GM18526 (cell line): ENCODE results near the gene CLCNKA.

ENCODE experiments used
- POLR2A ChIP-seq: IDR thresholded peaks from 3 replicates; pipeline ENCODE4 v1.6.1; 2011; ENCODE audit not compliant: insufficient read length; ENCODE audit errors: extremely low read depth

Gene CLCNKA

DNA sequence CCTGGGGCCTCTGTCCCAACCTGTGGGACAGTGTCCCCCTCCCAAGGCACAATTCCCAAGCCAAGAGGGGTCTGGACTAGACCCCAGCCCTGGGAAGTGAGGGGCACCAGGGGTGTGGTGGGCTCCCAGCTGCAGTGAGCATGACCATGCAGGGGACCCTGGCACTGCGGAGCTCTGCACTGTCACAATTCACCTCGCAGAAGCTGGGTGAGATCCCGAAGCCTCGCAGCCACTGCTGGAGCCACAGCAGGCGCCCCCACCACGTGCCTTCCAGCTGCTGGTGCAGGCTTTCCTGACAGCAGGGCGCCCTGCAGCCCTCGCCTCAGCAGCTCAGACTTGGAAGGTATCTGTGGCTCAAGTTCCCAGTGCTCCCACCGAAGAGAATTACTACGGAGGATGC, 27.8 kb upstream of the CLCNKA start:
- TF ChIP-seq POLR2A = no peak

DNA sequence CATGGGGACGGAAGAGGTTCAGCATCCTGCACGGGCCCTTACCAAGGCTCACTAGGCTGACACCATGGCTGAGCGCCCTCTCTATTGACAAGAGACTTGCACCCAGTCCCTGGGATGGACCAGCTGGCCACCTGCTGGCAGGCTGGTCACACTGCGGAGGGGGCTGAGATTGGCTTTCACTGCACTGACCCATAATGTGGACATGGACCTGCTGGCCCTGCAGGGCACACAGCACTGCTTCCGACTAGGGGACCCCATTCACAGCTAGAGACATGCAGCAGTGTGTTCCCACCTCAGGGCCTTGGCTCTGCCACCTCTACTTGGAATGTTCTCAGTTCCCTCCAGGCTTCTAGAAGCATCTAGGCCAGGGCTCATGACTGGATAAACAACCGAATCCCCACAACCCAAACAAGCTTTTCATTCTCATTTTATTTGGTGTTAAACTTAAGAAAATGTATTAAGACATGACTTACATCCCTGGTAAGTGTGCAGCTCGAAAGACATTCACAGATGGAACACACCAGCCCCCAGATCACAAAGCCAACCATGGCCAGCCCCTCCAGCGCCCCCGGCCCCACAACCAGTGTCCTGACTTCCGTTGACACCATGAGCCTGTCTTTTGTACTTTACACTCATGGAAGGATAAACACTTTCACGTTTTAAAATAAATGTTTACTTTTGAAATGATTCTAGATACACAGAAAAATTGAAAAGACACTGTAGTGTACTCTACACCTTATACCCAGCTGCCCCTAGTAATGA, 27.1 kb upstream of the CLCNKA start:
- no peak for TF ChIP-seq POLR2A

DNA sequence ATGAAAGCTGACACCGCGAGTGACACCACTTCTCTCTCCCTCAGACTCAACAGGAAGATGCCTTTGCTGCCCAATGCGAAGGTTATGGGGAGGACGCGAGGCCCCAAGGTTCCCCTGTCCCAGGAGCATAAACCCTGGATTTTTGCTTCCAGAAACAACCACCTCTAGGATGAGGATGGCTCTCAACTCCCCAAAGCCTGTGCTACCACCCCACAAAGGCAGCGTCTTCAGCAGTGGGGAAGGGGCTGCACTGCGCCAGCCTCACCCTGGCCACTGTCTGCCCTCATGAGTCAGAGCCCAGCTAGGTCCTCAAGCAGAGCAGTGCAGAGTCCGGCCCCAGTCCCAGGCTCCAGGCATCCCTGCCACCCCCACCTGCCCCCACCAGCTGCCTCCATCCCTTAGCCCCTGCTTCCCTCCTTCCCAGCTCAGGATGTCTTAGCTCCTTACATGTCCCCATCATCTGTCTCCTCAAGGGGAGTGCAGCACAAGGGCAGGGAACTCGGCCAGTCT, 24.7 kb upstream of the CLCNKA start:
- no peak for TF ChIP-seq POLR2A

DNA sequence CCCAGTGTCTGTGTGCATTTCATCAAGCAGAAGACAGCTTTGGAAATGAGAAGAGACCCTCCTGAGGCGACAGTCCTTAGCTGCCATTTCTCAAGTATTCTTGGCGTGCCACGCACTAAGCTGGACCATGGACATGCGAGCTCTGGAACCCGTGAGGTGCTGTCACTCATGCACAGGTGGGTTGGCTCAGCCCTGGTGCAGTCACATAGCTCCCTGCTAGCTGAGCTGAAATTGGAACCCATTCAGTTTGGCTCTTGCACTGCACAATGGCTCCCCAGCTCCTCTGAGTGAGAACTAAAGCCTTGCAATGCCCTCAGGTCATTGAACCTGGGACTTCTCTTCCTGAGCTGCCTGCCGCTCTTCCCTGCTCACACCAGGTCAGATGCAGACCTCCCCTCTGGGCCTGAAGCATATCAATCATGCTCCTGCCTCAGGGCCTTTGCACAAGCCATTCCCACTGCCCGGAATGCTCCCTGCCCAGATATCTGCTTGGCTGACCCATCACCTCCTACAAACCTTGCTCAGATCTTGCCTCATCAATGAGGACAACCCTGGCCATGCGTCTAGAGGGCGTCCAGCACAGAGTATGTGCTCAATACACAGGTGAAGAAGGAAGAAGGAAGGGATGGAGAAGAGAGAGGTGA, 24.1 kb upstream of the CLCNKA start:
- no peak for TF ChIP-seq POLR2A

DNA sequence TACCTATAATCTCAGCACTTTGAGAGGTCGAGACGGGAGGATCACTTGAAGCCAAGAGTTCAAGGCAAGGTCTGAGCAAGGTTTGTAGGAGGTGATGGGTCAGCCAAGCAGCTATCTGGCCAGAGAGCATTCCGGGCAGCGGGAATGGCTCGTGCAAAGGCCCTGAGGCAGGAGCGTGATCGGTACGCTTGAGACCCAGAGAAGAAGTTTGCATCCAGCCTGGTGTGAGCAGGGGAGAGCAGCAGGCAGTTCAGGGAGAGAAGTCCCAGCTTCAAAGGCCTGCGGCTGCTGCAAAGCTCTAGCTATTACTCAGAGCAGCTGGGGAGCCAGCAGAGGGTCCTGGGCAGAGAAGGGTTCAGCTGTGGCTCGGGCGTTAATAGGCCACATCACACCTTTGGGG, 22.9 kb upstream of the CLCNKA start:
- TF ChIP-seq POLR2A = no peak

DNA sequence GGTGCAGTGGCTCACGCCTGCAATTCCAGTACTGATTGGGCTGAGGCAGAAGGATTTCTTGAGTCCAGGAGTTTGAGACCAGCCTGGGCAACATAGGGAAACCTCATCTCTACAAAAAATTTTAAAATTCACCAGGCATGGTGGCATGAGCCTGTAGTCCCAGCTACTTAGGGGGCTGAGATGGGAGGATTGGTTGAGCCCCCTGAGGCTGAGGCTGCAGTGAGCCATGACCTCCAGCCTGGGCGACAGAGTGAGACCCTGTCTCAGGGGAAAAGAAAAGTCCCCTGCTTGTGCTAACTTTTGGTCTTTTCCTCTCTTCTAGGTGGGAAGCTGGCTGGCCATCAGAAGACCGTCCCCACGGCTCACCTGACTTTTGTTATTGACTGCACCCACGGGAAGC, 16.2 kb upstream of the CLCNKA start:
- no peak for TF ChIP-seq POLR2A

DNA sequence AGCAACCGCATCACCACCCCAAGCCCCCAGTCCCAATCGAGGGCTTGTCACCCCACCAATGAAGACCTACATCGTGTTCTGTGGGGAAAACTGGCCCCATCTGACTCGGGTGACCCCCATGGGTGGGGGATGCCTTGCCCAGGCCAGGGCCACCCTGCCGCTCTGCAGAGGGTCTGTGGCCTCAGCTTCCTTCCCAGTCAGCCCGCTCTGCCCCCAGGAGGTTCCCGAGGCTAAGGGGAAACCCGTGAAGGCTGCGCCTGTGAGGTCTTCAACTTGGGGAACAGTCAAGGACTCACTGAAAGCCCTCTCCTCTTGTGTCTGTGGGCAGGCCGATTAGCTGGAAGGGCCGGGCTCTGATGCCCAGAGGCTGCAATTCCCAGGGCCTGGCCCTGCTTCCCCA, 15.8 kb upstream of the CLCNKA start:
- no peak for TF ChIP-seq POLR2A

DNA sequence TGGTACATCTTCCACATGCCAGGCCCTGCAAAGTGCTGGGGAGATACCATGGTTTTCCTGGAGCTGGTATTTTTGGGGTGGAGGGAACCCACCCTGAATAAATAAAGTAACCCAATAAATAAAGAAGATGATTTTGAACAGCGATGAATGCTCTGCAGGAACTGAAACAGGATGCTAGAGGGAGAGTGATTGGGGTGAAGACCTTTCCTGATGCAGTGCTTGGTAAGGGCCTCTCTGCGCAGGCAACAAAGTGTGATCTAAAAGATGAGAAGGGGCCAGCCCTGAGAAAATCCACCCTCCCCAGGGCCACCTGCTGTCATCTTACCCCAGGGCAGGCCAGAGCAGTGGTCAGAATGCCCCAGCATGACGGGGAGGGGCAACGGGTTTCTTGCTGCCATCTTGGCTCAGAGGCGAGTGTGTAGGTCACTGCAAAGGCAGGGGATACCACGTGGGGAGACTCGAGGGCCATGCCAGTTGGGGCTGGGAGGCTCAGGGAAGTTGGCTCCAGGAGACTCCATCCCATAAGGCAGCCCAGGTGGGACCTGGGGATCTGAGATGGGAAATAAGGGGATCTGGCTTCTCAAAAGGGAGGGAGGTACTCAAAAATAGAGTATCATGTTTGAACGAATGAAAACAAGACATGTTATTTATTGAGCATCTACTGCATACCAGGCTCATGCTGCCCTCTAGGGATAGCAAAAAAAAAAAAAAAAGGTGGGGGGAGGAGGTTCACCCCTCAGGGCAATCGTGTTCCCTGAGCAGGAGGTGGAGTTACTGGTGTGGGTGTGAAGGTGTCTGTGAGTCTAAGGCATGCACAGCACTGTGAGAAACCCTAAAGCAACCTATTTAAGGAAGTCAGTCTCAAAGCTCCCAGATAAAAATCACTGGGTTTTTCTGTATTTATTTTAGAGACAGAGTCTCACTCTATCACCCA, 15.0 kb upstream of the CLCNKA start:
- no peak for TF ChIP-seq POLR2A

DNA sequence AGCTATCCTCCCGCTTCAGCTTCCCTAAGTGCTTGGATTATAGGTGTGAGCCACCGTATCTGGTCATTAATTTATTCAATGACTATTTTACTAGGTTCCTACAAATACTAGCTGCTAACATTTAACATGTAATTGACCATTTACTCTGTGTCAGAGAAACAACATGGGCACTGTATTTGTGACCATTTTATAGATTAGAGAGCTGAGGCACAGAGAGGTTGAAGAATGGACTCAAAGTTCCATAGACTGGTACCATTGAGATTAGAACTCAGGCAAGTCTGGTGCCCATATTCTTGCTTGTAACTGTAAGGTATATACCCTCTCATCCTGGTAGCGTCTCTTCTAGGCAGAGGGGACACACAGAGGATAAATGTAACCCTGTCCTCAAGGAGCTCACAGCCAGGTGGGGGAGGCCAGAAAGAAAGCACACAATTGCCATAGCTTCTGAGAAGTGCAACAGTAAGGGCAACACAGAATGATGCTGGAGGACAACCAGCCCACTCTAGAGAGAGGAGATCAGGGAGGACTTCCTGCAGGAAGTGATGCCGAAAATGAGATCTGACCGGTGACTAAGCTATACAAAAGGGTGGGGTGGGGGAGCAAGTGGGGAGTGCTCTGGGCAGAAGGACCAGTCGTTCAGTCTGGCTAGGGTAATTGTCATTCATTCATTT, 14.0 kb upstream of the CLCNKA start:
- TF ChIP-seq POLR2A = no peak

DNA sequence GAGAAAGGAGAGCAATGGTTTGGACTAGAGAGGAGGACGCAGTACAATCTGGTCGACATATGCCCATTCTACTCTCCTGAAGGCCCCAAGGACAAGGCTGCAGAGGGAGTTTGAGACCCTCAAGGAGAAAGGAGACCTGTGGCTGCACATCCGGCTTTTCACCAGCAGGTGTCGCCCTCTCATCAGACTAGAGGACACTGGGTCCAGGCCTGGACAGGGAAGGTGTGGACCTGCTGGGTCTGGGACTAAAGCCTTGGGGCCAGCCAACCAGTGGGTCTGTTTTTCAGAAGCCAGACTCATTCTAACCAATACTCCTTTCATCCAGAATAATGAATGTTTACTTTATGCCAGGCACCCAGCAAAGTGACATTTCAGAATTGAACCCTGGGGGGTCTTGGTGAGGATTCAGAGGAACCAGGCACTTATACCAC, 12.8 kb upstream of the CLCNKA start:
- TF ChIP-seq POLR2A = no peak

DNA sequence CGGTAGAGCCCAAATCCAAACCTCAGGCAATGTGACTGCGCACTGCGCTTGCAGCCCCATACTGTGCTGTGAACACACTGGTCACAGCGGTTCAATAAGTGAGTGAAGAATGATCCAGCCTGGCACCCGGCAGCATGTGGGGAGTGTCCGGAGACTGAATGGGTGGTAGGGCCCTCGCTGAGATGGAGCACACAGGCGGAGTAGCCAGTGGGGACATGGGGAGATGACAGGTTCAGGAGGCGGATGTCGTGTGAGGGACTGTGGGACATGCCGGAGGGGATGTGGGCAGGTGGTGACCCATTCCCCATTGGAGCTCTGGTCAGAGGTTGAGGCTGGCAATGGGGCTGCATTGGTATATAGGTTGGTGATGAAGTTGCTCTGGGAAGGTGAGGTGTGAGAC, 12.2 kb upstream of the CLCNKA start:
- no peak for TF ChIP-seq POLR2A

DNA sequence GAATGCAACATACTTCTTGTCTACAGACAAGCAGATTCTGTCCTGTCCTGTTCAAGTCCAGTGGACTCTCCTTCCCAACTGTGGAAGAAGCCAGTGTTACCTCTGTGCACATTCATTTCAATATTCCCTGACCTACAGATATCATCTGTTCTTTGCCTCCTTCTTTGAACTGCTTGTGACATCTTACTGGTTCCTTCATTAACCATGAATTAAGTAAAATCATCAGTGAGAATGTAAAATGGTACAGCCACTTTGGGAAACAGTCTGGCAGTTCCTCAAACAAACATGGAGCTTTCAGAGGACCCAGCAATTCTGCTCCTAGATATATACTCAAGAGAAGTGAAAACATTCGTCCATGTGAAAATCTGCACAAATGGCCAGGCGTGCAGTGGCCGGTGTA, 11.0 kb upstream of the CLCNKA start:
- TF ChIP-seq POLR2A = no peak

DNA sequence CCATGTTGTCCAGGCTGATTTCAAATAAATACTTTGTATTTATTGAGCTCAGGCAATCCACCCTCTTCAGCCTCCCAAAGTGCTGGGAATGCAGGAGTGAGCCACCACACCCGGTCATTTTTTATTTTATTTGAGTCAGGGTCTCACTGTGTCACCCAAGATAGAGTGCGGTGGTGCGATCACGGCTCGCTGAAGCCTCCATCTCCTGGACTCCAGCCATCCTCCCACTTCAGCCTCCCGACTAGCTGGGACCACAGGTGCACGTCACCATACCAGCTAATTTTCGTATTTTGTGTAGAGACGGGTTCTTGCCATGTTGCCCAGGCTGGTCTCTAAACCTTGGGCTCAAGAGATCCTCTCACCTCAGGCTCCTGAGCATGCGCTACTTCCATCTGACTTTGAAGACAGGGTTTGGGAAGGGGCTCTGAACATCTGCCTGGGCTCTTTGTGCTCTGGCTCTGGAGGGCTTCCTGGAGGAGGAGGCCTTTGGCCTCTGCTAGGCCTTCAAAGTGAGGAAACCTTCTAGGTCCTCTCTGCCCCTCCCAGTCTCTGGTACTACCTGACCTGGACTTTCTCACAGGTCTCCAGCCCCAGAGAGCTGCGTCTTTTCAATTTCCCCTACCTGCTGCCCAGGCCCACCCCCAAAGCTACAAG, 9.8 kb upstream of the CLCNKA start:
- TF ChIP-seq POLR2A = no peak

DNA sequence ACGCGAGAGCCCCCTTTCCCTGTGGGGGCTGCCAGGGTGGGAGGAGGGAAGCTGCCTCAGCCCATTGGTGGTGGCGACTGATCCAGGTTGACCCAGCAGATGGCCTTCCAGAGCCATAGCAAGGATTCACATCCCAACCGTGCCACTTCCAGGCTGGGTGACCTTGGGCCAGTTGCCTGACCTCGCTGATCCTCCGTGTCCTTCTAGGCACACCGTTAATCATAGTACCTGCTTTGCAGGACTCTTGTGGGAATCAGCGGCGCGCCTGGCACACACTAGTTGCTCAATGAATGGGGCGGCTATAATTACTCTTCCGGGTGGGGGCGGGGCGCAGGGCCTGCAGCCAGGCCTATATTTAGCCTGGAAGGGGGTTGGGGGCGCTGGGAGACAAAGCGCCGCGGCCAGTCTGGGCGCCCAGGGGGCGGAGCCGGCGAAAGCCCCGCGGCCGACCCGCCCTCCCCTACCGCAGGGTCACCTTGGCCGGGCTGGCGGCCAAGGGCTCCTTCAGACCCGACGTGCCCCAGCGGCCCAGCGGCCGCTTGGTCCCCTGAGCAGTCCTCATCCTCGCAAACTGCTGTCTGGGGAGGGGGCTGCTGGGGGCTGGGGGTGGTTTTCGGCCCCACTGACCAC, 9.1 kb upstream of the CLCNKA start:
- TF ChIP-seq POLR2A = no peak
